CD14-positive monocyte (primary cell): ENCODE data around the gene CHMP2A. TPM values are rescaled to one million over a fixed set of nuclear protein-coding genes. Genes with fewer than 3 reads are reported as not detected.

Experiments
- DNase-seq, 3 donors: peaks; one replicate each; pipeline ENCODE4 v3.0.0-alpha.2; 2011 to 2022
- H2AFZ ChIP-seq: 2 replicates; pipeline ENCODE4 v1.6.0; 2012; ENCODE audit warnings: mild to moderate bottlenecking, low read depth, low read length, inconsistent platforms; ENCODE audit not compliant: insufficient read depth, poor library complexity, severe bottlenecking
- H3K27ac ChIP-seq, 2 donors: 1 replicate in 1 of 2; 2 replicates in 1 of 2; pipeline ENCODE4 v1.5.1; 2012 to 2013; ENCODE audit warnings: low read length in 2 of 2, control low read depth in 1 of 2, inconsistent platforms in 1 of 2, low read depth in 1 of 2, mild to moderate bottlenecking in 1 of 2
- H3K27me3 ChIP-seq, 2 donors: one replicate each; pipeline versions ENCODE4 v1.6.0 to v1.6.1; 2011 to 2013; ENCODE audit warnings: low read length in 2 of 2; ENCODE audit not compliant: control insufficient read depth in 2 of 2, insufficient read depth in 2 of 2
- H3K36me3 ChIP-seq, 2 donors: replicated peaks in 1 of 2; 1 replicate in 1 of 2; 2 replicates in 1 of 2; pipeline versions ENCODE4 v1.5.1 to v1.6.1; 2012 to 2013; ENCODE audit warnings: low read length in 2 of 2, control low read depth in 1 of 2, inconsistent platforms in 1 of 2, mild to moderate bottlenecking in 1 of 2; ENCODE audit not compliant: insufficient read depth in 2 of 2, control insufficient read depth in 1 of 2
- H3K4me1 ChIP-seq, 2 donors: 1 replicate in 1 of 2; 2 replicates in 1 of 2; pipeline versions ENCODE4 v1.5.1 to v1.6.1; 2012 to 2013; ENCODE audit warnings: low read length in 2 of 2, control low read depth in 1 of 2, inconsistent platforms in 1 of 2, mild to moderate bottlenecking in 1 of 2, moderate library complexity in 1 of 2; ENCODE audit not compliant: insufficient read depth in 2 of 2, control insufficient read depth in 1 of 2
- H3K4me2 ChIP-seq: replicated peaks from 2 replicates; pipeline ENCODE3; 2012; ENCODE audit warnings: low read length, moderate library complexity, mild to moderate bottlenecking; ENCODE audit not compliant: poor library complexity, severe bottlenecking; ENCODE audit errors: extremely low read depth
- H3K4me3 ChIP-seq, 3 experiments: fragments of 200-600 bp in 1 of 3; sonication (generic) in 1 of 3; replicated peaks in 1 of 3; 1 replicate in 2 of 3; 2 replicates in 1 of 3; pipeline ENCODE4 v1.5.1; 2011 to 2013; ENCODE audit warnings: low read length in 3 of 3, mild to moderate bottlenecking in 3 of 3, control low read depth in 2 of 3, low read depth in 2 of 3, inconsistent platforms in 1 of 3, moderate library complexity in 1 of 3
- H3K79me2 ChIP-seq: 2 replicates; pipeline ENCODE4 v1.6.0; 2012; ENCODE audit warnings: mild to moderate bottlenecking, control low read depth, inconsistent platforms, low read length, moderate library complexity; ENCODE audit not compliant: insufficient read depth
- H3K9ac ChIP-seq: 2 replicates; pipeline ENCODE4 v1.6.0; 2017; ENCODE audit warnings: low read length, mild to moderate bottlenecking; ENCODE audit not compliant: insufficient read depth, poor library complexity, severe bottlenecking
- H3K9me3 ChIP-seq, 2 donors: replicated peaks in 1 of 2; 1 replicate in 1 of 2; 2 replicates in 1 of 2; pipeline versions ENCODE4 v1.5.1 to v1.6.1; 2012 to 2013; ENCODE audit warnings: low read length in 2 of 2, control low read depth in 1 of 2; ENCODE audit not compliant: control insufficient read depth in 1 of 2, insufficient read depth in 1 of 2
- H4K20me1 ChIP-seq: 2 replicates; pipeline ENCODE4 v1.6.0; 2012; ENCODE audit warnings: mild to moderate bottlenecking, low read length, control low read depth, moderate library complexity; ENCODE audit not compliant: insufficient read depth
- H3K27ac Mint-ChIP-seq, 7 donors: one replicate each; pipeline ENCODE4 v1.8.0; 2020; ENCODE audit warnings: mild to moderate bottlenecking in 7 of 7, mixed read lengths in 7 of 7, moderate library complexity in 6 of 7, inconsistent platforms in 2 of 7
- H3K27me3 Mint-ChIP-seq, 3 donors: one replicate each; pipeline ENCODE4 v1.8.0; 2021 to 2022; ENCODE audit warnings: low read depth in 3 of 3, mild to moderate bottlenecking in 3 of 3, mixed read lengths in 3 of 3, moderate library complexity in 3 of 3, inconsistent platforms in 1 of 3
- H3K36me3 Mint-ChIP-seq, 2 donors: one replicate each; pipeline ENCODE4 v1.8.0; 2020; ENCODE audit warnings: mixed read lengths in 2 of 2, inconsistent platforms in 1 of 2, mild to moderate bottlenecking in 1 of 2
- H3K4me1 Mint-ChIP-seq: one replicate; pipeline ENCODE4 v1.8.0; 2020; ENCODE audit warnings: mild to moderate bottlenecking, mixed read lengths
- H3K4me3 Mint-ChIP-seq, 2 donors: one replicate each; pipeline ENCODE4 v1.8.0; 2020; ENCODE audit warnings: mild to moderate bottlenecking in 2 of 2, mixed read lengths in 2 of 2, moderate library complexity in 1 of 2
- H3K9me3 Mint-ChIP-seq, 7 donors: one replicate each; pipeline ENCODE4 v1.8.0; 2020 to 2022; ENCODE audit warnings: mixed read lengths in 7 of 7, mild to moderate bottlenecking in 6 of 7, moderate library complexity in 6 of 7, inconsistent platforms in 2 of 7
- CTCF ChIP-seq: fragments of 200-600 bp; IDR thresholded peaks from one replicate; pipeline ENCODE4 v1.8.0; 2022; ENCODE audit warnings: antibody characterized with exemption, mild to moderate bottlenecking
- WGBS: methylation state at CpG from one replicate; pipeline ENCODE4 v1.1.5; 2013; ENCODE audit warnings: missing lambda C conversion rate; ENCODE audit not compliant: insufficient coverage; 5-methylcytosine and 5-hydroxymethylcytosine counted together
- intact Hi-C, 2 donors: fragments of 100-400 bp; cut with micrococcal nuclease; formaldehyde crosslinking; loops; one replicate each; pipeline versions ENCODE4 v1.15.0 to v1.15.1; 2023
- polyA plus RNA-seq, 3 donors: library from polyadenylated mRNA; depleted of rRNA in 1 of 3; unstranded in 2 of 3; stranded (reverse) in 1 of 3; fragments of 300-500 nt in 2 of 3; fragments of >200 nt in 1 of 3; fragmentation: Illumina TruSeq in 2 of 3; gene quantifications; 1 replicate in 2 of 3; 2 replicates in 1 of 3; pipeline ENCODE4 v1.2.3, GENCODE V29; 2012 to 2021

Gene CHMP2A
- polyA plus RNA-seq, 3 donors: 228 to 323 (median 290) TPM

- intact Hi-C loops: no loop called here
- H2AFZ ChIP-seq: peak overlapping the region; percentile 73
- H3K4me1 ChIP-seq: peaks cover 32 to 37% of the 10 kb centered on the region in 2 donors
Measured at GRCh38 chr19:58575183-58576041, 20.5 kb upstream of the CHMP2A start.

More at GRCh38 chr19:58575183-58576041, 20.5 kb upstream of the CHMP2A start:
- Histone ChIP-seq H3K27me3 (no peaks in the 10 kb centered on the region), H3K4me3 (peak overlapping the region; percentile 27 to 74 (median 72)), H3K9me3 (no peaks in the 10 kb centered on the region), H3K36me3 (peaks cover 3 to 4% of the 10 kb centered on the region in 2 donors), H3K79me2 (peaks cover 24% of the 10 kb centered on the region), H3K9ac (peak overlapping the region; percentile 91), H4K20me1 (no peaks in the 10 kb centered on the region), H3K4me2 (peak overlapping the region; percentile 72), H3K27ac (peak overlapping the region; percentile 96 to 98)
- DNase-seq: peak; percentile 97 to 98 (median 97)
- peaks cover 10 to 12% of the 10 kb centered on the region in 2 donors for H3K36me3 Mint-ChIP-seq
- peak overlapping the region; percentile 97 to 100 (median 100) for H3K27ac Mint-ChIP-seq
- peak overlapping the region; percentile 86 to 89 for H3K4me3 Mint-ChIP-seq
- TF ChIP-seq CTCF: no peak
- H3K4me1 Mint-ChIP-seq: peaks cover 39% of the 10 kb centered on the region
- peaks cover 0 to 6% (median 0%) of the 10 kb centered on the region in 3 donors for H3K27me3 Mint-ChIP-seq
- WGBS: under 1% methylated on average over 54 of the region's 66 CpGs
- H3K9me3 Mint-ChIP-seq: peaks cover 0 to 3% (median 0%) of the 10 kb centered on the region in 7 donors
